ENCODE data around the gene ARHGAP28. TPM values are rescaled to one million over a fixed set of nuclear protein-coding genes. Genes with fewer than 3 reads are reported as not detected.

Gene ARHGAP28
- polyA plus RNA-seq, 4 donors, result 58.7 to 70.9 (median 65.5) TPM

GRCh38 chr18:6732952-6733351 is 3.4 kb downstream of the ARHGAP28 start:
- DNase-seq (ENCODE audit: low read depth in 4 of 4, low spot score in 2 of 4), result no peak

GRCh38 chr18:6733758-6734157 is 4.2 kb downstream of the ARHGAP28 start:
- DNase-seq (ENCODE audit: low read depth in 4 of 4, low spot score in 2 of 4), result no peak

GRCh38 chr18:6734726-6735430 is 5.4 kb downstream of the ARHGAP28 start:
- no peak for DNase-seq (ENCODE audit: low read depth in 4 of 4, low spot score in 2 of 4)

- DNase-seq (ENCODE audit: low read depth in 4 of 4, low spot score in 2 of 4), result no peak
Measured at GRCh38 chr18:6737833-6738232, 8.3 kb downstream of the ARHGAP28 start.

GRCh38 chr18:6738622-6739021 is 9.1 kb downstream of the ARHGAP28 start:
- DNase-seq (ENCODE audit: low read depth in 4 of 4, low spot score in 2 of 4), result no peak

GRCh38 chr18:6741232-6741663 is 11.7 kb downstream of the ARHGAP28 start:
- peak in 1 of 4 donors; percentile 34 for DNase-seq (ENCODE audit: low read depth in 4 of 4, low spot score in 2 of 4)

GRCh38 chr18:6741786-6742185 is 12.3 kb downstream of the ARHGAP28 start:
- no peak for DNase-seq (ENCODE audit: low read depth in 4 of 4, low spot score in 2 of 4)

GRCh38 chr18:6743999-6744398 is 14.5 kb downstream of the ARHGAP28 start:
- no peak for DNase-seq (ENCODE audit: low read depth in 4 of 4, low spot score in 2 of 4)

- DNase-seq (ENCODE audit: low read depth in 4 of 4, low spot score in 2 of 4), result no peak
Measured at GRCh38 chr18:6744816-6745455, 15.4 kb downstream of the ARHGAP28 start.

- no peak for DNase-seq (ENCODE audit: low read depth in 4 of 4, low spot score in 2 of 4)
Measured at GRCh38 chr18:6745504-6746031, 16.1 kb downstream of the ARHGAP28 start.

- no peak for DNase-seq (ENCODE audit: low read depth in 4 of 4, low spot score in 2 of 4)
Measured at GRCh38 chr18:6746386-6746960, 17.0 kb downstream of the ARHGAP28 start.

- no peak for DNase-seq (ENCODE audit: low read depth in 4 of 4, low spot score in 2 of 4)
Measured at GRCh38 chr18:6747646-6748045, 18.1 kb downstream of the ARHGAP28 start.

- no peak for DNase-seq (ENCODE audit: low read depth in 4 of 4, low spot score in 2 of 4)
Measured at GRCh38 chr18:6748241-6748640, 18.7 kb downstream of the ARHGAP28 start.

- no peak for DNase-seq (ENCODE audit: low read depth in 4 of 4, low spot score in 2 of 4)
Measured at GRCh38 chr18:6750411-6750810, 20.9 kb downstream of the ARHGAP28 start.

GRCh38 chr18:6751222-6751621 is 21.7 kb downstream of the ARHGAP28 start:
- no peak for DNase-seq (ENCODE audit: low read depth in 4 of 4, low spot score in 2 of 4)

- DNase-seq (ENCODE audit: low read depth in 4 of 4, low spot score in 2 of 4), result no peak
Measured at GRCh38 chr18:6752202-6752860, 22.8 kb downstream of the ARHGAP28 start.

GRCh38 chr18:6755107-6755506 is 25.6 kb downstream of the ARHGAP28 start:
- no peak for DNase-seq (ENCODE audit: low read depth in 4 of 4, low spot score in 2 of 4)

GRCh38 chr18:6757931-6758330 is 28.4 kb downstream of the ARHGAP28 start:
- no peak for DNase-seq (ENCODE audit: low read depth in 4 of 4, low spot score in 2 of 4)

- no peak for DNase-seq (ENCODE audit: low read depth in 4 of 4, low spot score in 2 of 4)
Measured at GRCh38 chr18:6759579-6759978, 30.1 kb downstream of the ARHGAP28 start.

- no peak for DNase-seq (ENCODE audit: low read depth in 4 of 4, low spot score in 2 of 4)
Measured at GRCh38 chr18:6763524-6763923, 34.0 kb downstream of the ARHGAP28 start.

- no peak for DNase-seq (ENCODE audit: low read depth in 4 of 4, low spot score in 2 of 4)
Measured at GRCh38 chr18:6764382-6764781, 34.9 kb downstream of the ARHGAP28 start.
